HG02884 (cell line): ENCODE results near the gene WNT10A.
A peak's percentile ranks its signal among the peaks of the same experiment; 100 is the strongest.
"Not testable (repeated sequence)": the region's sequence is repeated elsewhere in the genome, so short reads cannot be mapped to it uniquely, and the experiment has no call there.

Experiments used
- ATAC-seq: cut with Tn5 transposase; IDR thresholded peaks from one replicate; pipeline ENCODE4 v1.9.1; 2021; ENCODE audit warnings: mild to moderate bottlenecking, moderate library complexity; ENCODE audit not compliant: unreplicated experiment

Gene WNT10A

GRCh38 chr2:218880102-218880858 lies at the start of gene WNT10A:
Gene WNT10A, plus strand, starts transcription at chr2:218880852. Its CDS starts 144 bp downstream, at chr2:218880996.
- ATAC-seq = peak; percentile 71

- no peak for ATAC-seq
These were observed 49.2 kb upstream of the WNT10A start, which contains the start of gene PRKAG3 for GRCh38 chr2:218831378-218831990. Gene PRKAG3, minus strand, starts transcription at chr2:218831803.

GRCh38 chr2:218832081-218832480 lies 48.6 kb upstream of the WNT10A start:
- ATAC-seq = no peak

GRCh38 chr2:218832520-218832919 lies 48.1 kb upstream of the WNT10A start:
- ATAC-seq = no peak

- no peak for ATAC-seq
These were observed 47.5 kb upstream of the WNT10A start for GRCh38 chr2:218833023-218833609.

- ATAC-seq = no peak
These were observed 46.0 kb upstream of the WNT10A start for GRCh38 chr2:218834685-218835084.

- ATAC-seq = no peak
These were observed 43.2 kb upstream of the WNT10A start for GRCh38 chr2:218837495-218837894.

GRCh38 chr2:218839430-218839829 lies 41.2 kb upstream of the WNT10A start:
- no peak for ATAC-seq

GRCh38 chr2:218839888-218840287 lies 40.8 kb upstream of the WNT10A start:
- no peak for ATAC-seq

- ATAC-seq = not testable (repeated sequence)
These were observed 36.3 kb upstream of the WNT10A start for GRCh38 chr2:218844334-218844733.

GRCh38 chr2:218846963-218847362 lies 33.7 kb upstream of the WNT10A start:
- ATAC-seq = not testable (repeated sequence)

- no peak for ATAC-seq
These were observed 30.9 kb upstream of the WNT10A start for GRCh38 chr2:218849721-218850120.

- no peak for ATAC-seq
These were observed 29.9 kb upstream of the WNT10A start for GRCh38 chr2:218850796-218851195.

- no peak for ATAC-seq
These were observed 29.4 kb upstream of the WNT10A start for GRCh38 chr2:218851286-218851685.

- ATAC-seq = no peak
These were observed 27.6 kb upstream of the WNT10A start for GRCh38 chr2:218852911-218853667.

GRCh38 chr2:218853766-218854165 lies 26.9 kb upstream of the WNT10A start:
- ATAC-seq = no peak

GRCh38 chr2:218854860-218855259 lies 25.8 kb upstream of the WNT10A start:
- no peak for ATAC-seq

GRCh38 chr2:218855305-218856166 lies 25.1 kb upstream of the WNT10A start:
- ATAC-seq = no peak

GRCh38 chr2:218856167-218856895 lies 24.3 kb upstream of the WNT10A start:
- ATAC-seq = no peak

GRCh38 chr2:218856896-218857243 lies 23.8 kb upstream of the WNT10A start:
- ATAC-seq = no peak
